Measurements from ENCODE around the gene SP4.

DNA sequence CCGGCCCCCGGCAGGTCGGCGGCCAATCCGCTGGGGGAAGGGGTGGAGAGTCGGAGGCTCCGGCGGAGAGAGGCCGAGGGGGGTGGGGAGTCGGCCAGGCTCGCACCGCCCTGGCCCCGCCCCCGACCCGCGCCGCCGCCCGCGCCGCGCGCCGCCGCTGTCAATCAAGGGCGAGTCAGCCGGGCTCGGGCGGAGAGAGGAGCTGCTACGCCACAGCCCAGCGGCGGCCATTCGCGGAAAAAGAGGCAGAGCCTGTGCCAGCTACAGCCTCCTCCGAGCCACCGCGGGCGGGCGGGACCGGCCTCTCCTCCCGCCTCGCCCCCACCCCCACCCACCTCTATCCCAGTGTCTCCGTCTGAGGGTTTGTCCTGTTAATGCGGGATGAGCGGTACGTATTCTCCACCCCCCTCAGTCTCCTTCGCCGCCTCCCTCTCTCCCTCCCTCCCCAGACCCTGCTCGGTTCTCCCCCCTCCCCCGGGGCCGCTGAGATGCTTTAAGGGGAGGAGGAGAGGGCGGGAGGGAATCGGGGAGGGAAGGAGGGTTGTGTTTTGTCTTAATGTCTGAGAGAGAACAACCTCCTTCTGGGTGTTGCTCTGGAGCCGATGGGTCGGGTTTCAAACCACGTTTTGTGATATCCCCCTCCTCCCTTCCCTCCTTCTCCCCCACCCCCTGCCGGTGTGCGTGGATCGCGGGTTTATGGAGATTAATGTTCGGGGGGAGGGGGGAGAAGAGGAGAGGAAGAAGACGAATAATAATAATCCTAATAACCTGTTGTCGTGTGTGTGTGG lies at the start of gene SP4:
- TF ChIP-seq, protein P1, sequence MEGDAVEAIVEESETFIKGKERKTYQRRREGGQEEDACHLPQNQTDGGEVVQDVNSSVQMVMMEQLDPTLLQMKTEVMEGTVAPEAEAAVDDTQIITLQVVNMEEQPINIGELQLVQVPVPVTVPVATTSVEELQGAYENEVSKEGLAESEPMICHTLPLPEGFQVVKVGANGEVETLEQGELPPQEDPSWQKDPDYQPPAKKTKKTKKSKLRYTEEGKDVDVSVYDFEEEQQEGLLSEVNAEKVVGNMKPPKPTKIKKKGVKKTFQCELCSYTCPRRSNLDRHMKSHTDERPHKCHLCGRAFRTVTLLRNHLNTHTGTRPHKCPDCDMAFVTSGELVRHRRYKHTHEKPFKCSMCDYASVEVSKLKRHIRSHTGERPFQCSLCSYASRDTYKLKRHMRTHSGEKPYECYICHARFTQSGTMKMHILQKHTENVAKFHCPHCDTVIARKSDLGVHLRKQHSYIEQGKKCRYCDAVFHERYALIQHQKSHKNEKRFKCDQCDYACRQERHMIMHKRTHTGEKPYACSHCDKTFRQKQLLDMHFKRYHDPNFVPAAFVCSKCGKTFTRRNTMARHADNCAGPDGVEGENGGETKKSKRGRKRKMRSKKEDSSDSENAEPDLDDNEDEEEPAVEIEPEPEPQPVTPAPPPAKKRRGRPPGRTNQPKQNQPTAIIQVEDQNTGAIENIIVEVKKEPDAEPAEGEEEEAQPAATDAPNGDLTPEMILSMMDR (IDR thresholded peaks at IDR 0.05): no peak
- no peak for TF ChIP-seq EZH2 (IDR thresholded peaks at IDR 0.05; ENCODE audit: borderline replicate concordance, insufficient read depth, low read depth, low read length, poor library complexity, severe bottlenecking)

Measured in B cell (primary cell).